Upper lobe of left lung (tissue), 6 donors: ENCODE results near the gene ERP27. TPM values are rescaled to one million over a fixed set of nuclear protein-coding genes. Genes with fewer than 3 reads are reported as not detected.

Source experiments
- ATAC-seq, 2 donors: fragments of 200-7000 bp; cut with Tn5 transposase; one replicate each; pipeline ENCODE4 v1.9.1; 2022; ENCODE audit warnings: mild to moderate bottlenecking in 2 of 2, moderate library complexity in 2 of 2; ENCODE audit not compliant: low FRiP score in 2 of 2
- DNase-seq, 2 donors: peaks; one replicate each; pipeline ENCODE4 v3.0.0-alpha.2; 2019 to 2020
- H3K27ac ChIP-seq, 4 donors: fragments of 200-600 bp; sonication (generic); one replicate each; pipeline ENCODE4 v1.5.1; 2016 to 2019
- H3K27me3 ChIP-seq, 4 donors: fragments of 200-600 bp; sonication (generic); one replicate each; pipeline ENCODE4 v1.5.1; 2017 to 2019
- H3K36me3 ChIP-seq, 4 donors: fragments of 200-600 bp; sonication (generic); one replicate each; pipeline ENCODE4 v1.5.1; 2016 to 2019
- H3K4me1 ChIP-seq, 4 donors: fragments of 200-600 bp; sonication (generic); one replicate each; pipeline ENCODE4 v1.5.1; 2018 to 2019
- H3K4me3 ChIP-seq, 4 donors: fragments of 200-600 bp; sonication (generic); one replicate each; pipeline ENCODE4 v1.5.1; 2017 to 2019; ENCODE audit warnings: mild to moderate bottlenecking in 2 of 4, moderate library complexity in 1 of 4
- H3K9me3 ChIP-seq, 4 donors: fragments of 200-600 bp; sonication (generic); one replicate each; pipeline ENCODE4 v1.5.1; 2018 to 2019
- EP300 ChIP-seq, 4 donors: sonication (generic); formaldehyde crosslinking; IDR thresholded peaks; one replicate each; pipeline ENCODE4 v1.5.1; 2017; ENCODE audit warnings: antibody characterized with exemption in 4 of 4, control low read depth in 2 of 4
- POLR2A ChIP-seq, 4 donors: fragments of 450-650 bp; IDR thresholded peaks; one replicate each; pipeline ENCODE4 v1.5.1; 2016 to 2017; ENCODE audit warnings: antibody characterized with exemption in 4 of 4, mild to moderate bottlenecking in 2 of 4
- POLR2AphosphoS5 ChIP-seq, 2 donors: sonication (generic); formaldehyde crosslinking; IDR thresholded peaks; one replicate each; pipeline ENCODE4 v1.5.1; 2017; ENCODE audit warnings: antibody characterized with exemption in 2 of 2
- WGBS, 2 donors: methylation state at CpG; one replicate each; pipeline ENCODE4 v1.1.5; 2017 to 2018; 5-methylcytosine and 5-hydroxymethylcytosine counted together
- total RNA-seq, 6 donors: library from RNA; depleted of rRNA in 4 of 6; stranded (reverse); fragments of >200 nt in 4 of 6; gene quantifications; one replicate each; pipeline versions ENCODE4 v1.1.0 to v1.2.1, GENCODE V29; 2016 to 2021
- TF ChIP-seq, protein P1 (sequence below), 6 experiments: fragments of 450-650 bp in 4 of 6; fragments of 200-600 bp in 2 of 6; sonication (generic) in 2 of 6; IDR thresholded peaks; one replicate each; pipeline ENCODE4 v1.5.1; 2016 to 2019; ENCODE audit warnings: antibody characterized with exemption in 6 of 6
- donor health status: DM: no; HTN: no; CAD: no; lungs with moderate emphysema.
- donor health status: DM: no; HTN: yes; CAD: no; lungs with severe emphysema.

The ERP27 gene
- total RNA-seq, 6 donors from 2014 or later, result 1.2 to 25.0 (median 9.3) TPM; not detected in 1

GRCh38 chr12:14931359-14931758, 7.0 kb downstream of the ERP27 start:
- H3K4me3 ChIP-seq, result no peak overlapping the region
- 77% methylated on average over 4 of the region's 4 CpGs for WGBS, 2 donors

GRCh38 chr12:14930299-14930698, 8.0 kb downstream of the ERP27 start:
- Histone ChIP-seq H3K27me3 (no peaks in the 10 kb centered on the region), H3K4me3 (no peak overlapping the region), H3K36me3 (no peaks in the 10 kb centered on the region), H3K9me3 (no peaks in the 10 kb centered on the region), H3K27ac (peak overlapping the region in 2 of 4 donors; percentile 5 to 61), H3K4me1 (peaks cover 3 to 23% (median 5%) of the 10 kb centered on the region in 4 donors)
- ATAC-seq (no peak), DNase-seq (no peak)
- TF ChIP-seq EP300 (IDR thresholded peaks at IDR 0.05) (no peak), POLR2AphosphoS5 (IDR thresholded peaks at IDR 0.05) (no peak), POLR2A (IDR thresholded peaks at IDR 0.05) (no peak)
- TF ChIP-seq, protein P1, sequence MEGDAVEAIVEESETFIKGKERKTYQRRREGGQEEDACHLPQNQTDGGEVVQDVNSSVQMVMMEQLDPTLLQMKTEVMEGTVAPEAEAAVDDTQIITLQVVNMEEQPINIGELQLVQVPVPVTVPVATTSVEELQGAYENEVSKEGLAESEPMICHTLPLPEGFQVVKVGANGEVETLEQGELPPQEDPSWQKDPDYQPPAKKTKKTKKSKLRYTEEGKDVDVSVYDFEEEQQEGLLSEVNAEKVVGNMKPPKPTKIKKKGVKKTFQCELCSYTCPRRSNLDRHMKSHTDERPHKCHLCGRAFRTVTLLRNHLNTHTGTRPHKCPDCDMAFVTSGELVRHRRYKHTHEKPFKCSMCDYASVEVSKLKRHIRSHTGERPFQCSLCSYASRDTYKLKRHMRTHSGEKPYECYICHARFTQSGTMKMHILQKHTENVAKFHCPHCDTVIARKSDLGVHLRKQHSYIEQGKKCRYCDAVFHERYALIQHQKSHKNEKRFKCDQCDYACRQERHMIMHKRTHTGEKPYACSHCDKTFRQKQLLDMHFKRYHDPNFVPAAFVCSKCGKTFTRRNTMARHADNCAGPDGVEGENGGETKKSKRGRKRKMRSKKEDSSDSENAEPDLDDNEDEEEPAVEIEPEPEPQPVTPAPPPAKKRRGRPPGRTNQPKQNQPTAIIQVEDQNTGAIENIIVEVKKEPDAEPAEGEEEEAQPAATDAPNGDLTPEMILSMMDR (IDR thresholded peaks at IDR 0.05), result no peak

More at GRCh38 chr12:14931359-14931758, 7.0 kb downstream of the ERP27 start:
- Histone ChIP-seq H3K4me1 (peaks cover 3 to 23% (median 5%) of the 10 kb centered on the region in 4 donors), H3K27me3 (no peaks in the 10 kb centered on the region), H3K9me3 (no peaks in the 10 kb centered on the region), H3K27ac (peak overlapping the region in 1 of 4 donors; percentile 36), H3K36me3 (no peaks in the 10 kb centered on the region)
- ATAC-seq, result no peak
- no peak for DNase-seq
- TF ChIP-seq EP300 (IDR thresholded peaks at IDR 0.05) (no peak), POLR2AphosphoS5 (IDR thresholded peaks at IDR 0.05) (no peak), POLR2A (IDR thresholded peaks at IDR 0.05) (no peak)
- TF ChIP-seq, protein P1 (IDR thresholded peaks at IDR 0.05), result no peak

DNA sequence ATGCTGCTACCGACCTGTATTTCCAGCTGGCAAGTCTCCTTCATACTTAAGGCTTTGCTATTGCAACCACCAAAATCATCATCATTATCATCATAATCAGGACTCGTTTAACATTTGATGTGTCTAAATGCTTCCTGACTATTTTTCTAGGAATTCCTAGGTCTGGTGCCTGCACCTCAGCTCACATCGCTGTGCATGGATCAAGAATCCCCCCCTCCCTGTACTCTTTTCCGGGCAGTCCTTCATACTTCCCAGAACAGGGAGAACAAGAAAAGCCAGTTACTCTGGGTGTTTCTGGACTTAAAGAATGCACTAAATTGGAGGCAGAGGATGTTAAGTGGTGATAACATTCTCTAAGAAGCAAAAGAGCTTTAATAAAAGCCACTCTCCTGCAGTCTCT, 9.4 kb downstream of the ERP27 start:
- ATAC-seq (peak; percentile 59 to 85), DNase-seq (peak in 1 of 2 donors; percentile 38)
- Histone ChIP-seq H3K4me3 (peak overlapping the region in 2 of 4 donors; percentile 6 to 9), H3K9me3 (no peaks in the 10 kb centered on the region), H3K27ac (peak overlapping the region in 3 of 4 donors; percentile 14 to 61 (median 60)), H3K27me3 (no peaks in the 10 kb centered on the region), H3K4me1 (peaks cover 3 to 23% (median 5%) of the 10 kb centered on the region in 4 donors), H3K36me3 (no peaks in the 10 kb centered on the region)
- TF ChIP-seq, protein P1 (IDR thresholded peaks at IDR 0.05), result no peak
- TF ChIP-seq EP300 (IDR thresholded peaks at IDR 0.05), result peak; percentile 59 to 95 (median 78)
- peak in 1 of 2 donors; percentile 81 for TF ChIP-seq POLR2AphosphoS5 (IDR thresholded peaks at IDR 0.05)
- TF ChIP-seq POLR2A (IDR thresholded peaks at IDR 0.05), result peak in 1 of 4 donors; percentile 20
- 49 to 53% methylated on average over 4 of the region's 4 CpGs for WGBS, 2 donors

- no peaks in the 10 kb centered on the region for H3K36me3 ChIP-seq
- no peak overlapping the region for H3K4me3 ChIP-seq
- TF ChIP-seq POLR2A (IDR thresholded peaks at IDR 0.05) (no peak), EP300 (IDR thresholded peaks at IDR 0.05) (no peak), POLR2AphosphoS5 (IDR thresholded peaks at IDR 0.05) (no peak)
- TF ChIP-seq, protein P1 (IDR thresholded peaks at IDR 0.05), result no peak
- no peaks in the 10 kb centered on the region for H3K9me3 ChIP-seq
- peaks cover 3 to 23% (median 5%) of the 10 kb centered on the region in 4 donors for H3K4me1 ChIP-seq
- H3K27me3 ChIP-seq, result no peaks in the 10 kb centered on the region
- DNase-seq (no peak), ATAC-seq (no peak)
- no peak overlapping the region for H3K27ac ChIP-seq
- 83 to 91% methylated on average over 3 of the region's 3 CpGs for WGBS, 2 donors
Measured at GRCh38 chr12:14927267-14927666, 11.1 kb downstream of the ERP27 start.

DNA sequence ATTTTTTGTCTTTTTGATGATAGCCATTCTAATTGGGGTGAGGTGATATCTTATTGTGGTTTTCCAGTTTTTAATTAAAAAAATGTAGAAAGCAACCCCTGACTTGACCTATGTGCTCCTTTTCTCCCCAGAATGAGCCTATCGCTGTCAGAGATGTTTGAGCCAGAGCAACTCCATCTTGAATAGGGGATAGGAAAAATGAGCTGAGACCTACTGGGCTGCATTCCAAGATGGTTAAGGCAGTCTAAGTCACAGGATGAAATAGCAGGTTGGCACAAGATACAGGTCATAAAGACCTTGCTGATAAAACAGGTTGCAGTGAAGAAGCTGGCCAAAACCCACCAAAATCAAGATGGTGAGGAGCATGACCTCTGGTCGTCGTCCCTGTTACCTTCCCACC, 13.8 kb downstream of the ERP27 start:
- DNase-seq (no peak), ATAC-seq (no peak)
- Histone ChIP-seq H3K27ac (no peak overlapping the region), H3K4me3 (no peak overlapping the region), H3K4me1 (peaks cover 0 to 9% (median under 1%) of the 10 kb centered on the region in 4 donors), H3K9me3 (no peaks in the 10 kb centered on the region), H3K36me3 (no peaks in the 10 kb centered on the region), H3K27me3 (no peaks in the 10 kb centered on the region)
- WGBS, 2 donors, result 90 to 99% methylated on average over 3 of the region's 3 CpGs
- TF ChIP-seq, protein P1 (IDR thresholded peaks at IDR 0.05), result no peak
- no peak for TF ChIP-seq EP300 (IDR thresholded peaks at IDR 0.05)
- no peak for TF ChIP-seq POLR2A (IDR thresholded peaks at IDR 0.05)
- TF ChIP-seq POLR2AphosphoS5 (IDR thresholded peaks at IDR 0.05), result no peak
